ENCODE results near the gene HNRNPUL2. TPM values are rescaled to one million over a fixed set of nuclear protein-coding genes. Genes with fewer than 3 reads are reported as not detected.
"Not testable (repeated sequence)": the region's sequence is repeated elsewhere in the genome, so short reads cannot be mapped to it uniquely, and the experiment has no call there.

HNRNPUL2 gene
- total RNA-seq, 2 experiments from 2014 or later = 8.3 to 59.2 TPM

DNA sequence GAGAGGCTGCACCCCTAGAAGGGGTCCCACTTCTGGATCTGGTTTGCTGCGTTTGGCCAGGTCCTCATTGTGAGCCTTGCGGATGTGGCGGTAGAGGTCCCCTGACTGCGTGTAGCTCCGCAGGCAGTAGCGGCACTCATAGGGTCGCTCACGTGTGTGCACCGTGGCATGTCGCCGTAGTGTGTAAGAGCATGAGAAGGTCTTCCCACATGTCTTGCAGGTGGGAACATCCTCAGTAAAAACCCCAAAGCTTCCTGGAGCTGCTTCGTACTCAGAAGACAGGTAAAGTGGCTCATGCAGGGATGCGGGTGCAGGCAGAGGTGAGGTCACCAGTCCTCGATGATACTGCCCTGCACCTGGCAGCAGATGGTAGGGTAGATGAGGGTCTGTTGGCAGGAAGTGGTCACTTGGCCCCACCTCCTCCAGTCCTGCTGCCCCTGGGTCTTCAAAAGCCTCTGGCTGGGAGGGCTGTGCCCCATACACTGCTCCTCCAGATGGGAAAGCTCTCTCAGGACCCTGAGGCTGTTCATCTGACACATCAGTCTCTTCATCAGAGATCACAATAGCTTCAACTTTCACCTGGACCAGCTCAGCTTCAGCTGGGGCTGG lies 25.0 kb upstream of the HNRNPUL2 start:
- H3K36me3 ChIP-seq (ENCODE audit: insufficient read depth, low read length) = no peaks in the 10 kb centered on the region
- no peaks in the 10 kb centered on the region for H3K79me2 ChIP-seq (ENCODE audit: insufficient read depth, low read depth, low read length)
- no peak overlapping the region for H3K27ac ChIP-seq (ENCODE audit: low read depth, low read length, poor library complexity, severe bottlenecking)
- H3K9me3 ChIP-seq (ENCODE audit: low read length) = no peaks in the 10 kb centered on the region
- intact Hi-C loops (cut with micrococcal nuclease; ENCODE audit: unreplicated experiment) = no loop called here
- ChIA-PET POLR2A (interaction anchor here (1.2 kb wide), 1 partner anchor 9 kb away, joined by 5 read pairs; the partner anchor contains the start of gene POLR2G), CTCF (ENCODE audit: unreplicated experiment) (no interaction called here)
- DNase-seq (ENCODE audit: low spot score) = no peak
- TF ChIP-seq CTCF (conservative IDR thresholded peaks at IDR 0.05; ENCODE audit: low read length) = no peak
- TF ChIP-seq EZH2phosphoT487 (IDR thresholded peaks at IDR 0.05; ENCODE audit: borderline replicate concordance, low read depth, low read length) = no peak
- no peak overlapping the region for H2AFZ ChIP-seq (ENCODE audit: low read length)
- H4K20me1 ChIP-seq (ENCODE audit: insufficient read depth, low read length) = no peaks in the 10 kb centered on the region
- H3K4me1 ChIP-seq (ENCODE audit: insufficient read depth, low read length, poor library complexity, severe bottlenecking) = peaks cover 25% of the 10 kb centered on the region
- H3K4me2 ChIP-seq (ENCODE audit: low read length) = no peak overlapping the region
- BruUV-seq (replicated peaks) = no TSS peak
- no peak overlapping the region for H3K4me3 ChIP-seq (ENCODE audit: low read depth, low read length, poor library complexity, severe bottlenecking)
- no peaks in the 10 kb centered on the region for H3K9me2 ChIP-seq (ENCODE audit: insufficient read depth, low read length)

GRCh38 chr11:62749931-62750330 lies 22.7 kb upstream of the HNRNPUL2 start:
- CTCF ChIA-PET (ENCODE audit: unreplicated experiment); DNase-seq (ENCODE audit: low spot score); BruUV-seq (replicated peaks); H4K20me1 ChIP-seq (ENCODE audit: insufficient read depth, low read length); H3K79me2 ChIP-seq (ENCODE audit: insufficient read depth, low read depth, low read length); H3K4me3 ChIP-seq (ENCODE audit: low read depth, low read length, poor library complexity, severe bottlenecking); H3K36me3 ChIP-seq (ENCODE audit: insufficient read depth, low read length); H2AFZ ChIP-seq (ENCODE audit: low read length); H3K9me2 ChIP-seq (ENCODE audit: insufficient read depth, low read length); H3K27ac ChIP-seq (ENCODE audit: low read depth, low read length, poor library complexity, severe bottlenecking); H3K4me2 ChIP-seq (ENCODE audit: low read length); intact Hi-C loops (cut with micrococcal nuclease; ENCODE audit: unreplicated experiment); H3K9me3 ChIP-seq (ENCODE audit: low read length): not testable (repeated sequence)
- H3K4me1 ChIP-seq (ENCODE audit: insufficient read depth, low read length, poor library complexity, severe bottlenecking) = peaks cover 26% of the 10 kb centered on the region
- POLR2A ChIA-PET = interaction anchor here (0.6 to 0.7 kb wide), 3 partner anchors 47 to 846 kb away, joined by 3 to 4 read pairs (median 3); no protein-coding TSS in a partner anchor

DNA sequence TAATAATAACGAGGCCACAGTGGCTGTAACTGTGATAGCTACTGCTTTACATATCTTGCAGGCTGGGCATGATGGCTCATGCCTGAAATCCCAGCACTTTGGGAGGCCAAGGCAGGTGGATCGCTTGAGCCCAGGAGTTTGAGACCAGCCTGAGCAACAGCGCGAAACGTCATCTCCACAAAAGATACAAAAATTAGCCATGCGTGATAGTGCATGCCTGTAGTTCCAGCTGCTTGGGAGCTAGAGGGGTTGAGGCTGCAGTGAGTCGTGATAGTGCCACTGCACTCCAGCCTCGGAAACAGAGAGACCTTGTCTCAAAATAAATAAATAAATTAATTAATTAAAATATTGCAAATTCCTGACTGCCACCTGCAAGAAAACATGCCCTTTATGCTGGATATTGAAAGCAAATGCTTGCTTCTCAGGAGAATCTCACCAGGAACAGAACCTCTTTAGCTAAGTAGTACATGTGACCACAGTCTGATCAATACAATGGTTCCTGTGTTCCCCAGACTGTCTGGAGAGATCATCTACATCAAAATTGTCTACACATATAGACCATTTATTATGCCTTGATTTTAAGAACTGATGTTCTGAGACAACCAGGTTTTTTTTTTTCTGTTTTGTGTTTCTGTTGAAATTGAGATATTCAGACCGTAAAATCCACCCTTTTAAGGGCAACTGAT lies 20.4 kb upstream of the HNRNPUL2 start:
- ChIA-PET POLR2A (interaction anchor here (1.1 to 2.2 kb wide), 2 partner anchors 14 to 20 kb away, joined by 3 to 9 read pairs; partner anchors contain the start of genes HNRNPUL2 and POLR2G), CTCF (ENCODE audit: unreplicated experiment) (no interaction called here)
- H3K79me2 ChIP-seq (ENCODE audit: insufficient read depth, low read depth, low read length) = no peaks in the 10 kb centered on the region
- no peaks in the 10 kb centered on the region for H3K36me3 ChIP-seq (ENCODE audit: insufficient read depth, low read length)
- H3K9me3 ChIP-seq (ENCODE audit: low read length) = no peaks in the 10 kb centered on the region
- intact Hi-C loops (cut with micrococcal nuclease; ENCODE audit: unreplicated experiment) = no loop called here
- TF ChIP-seq EZH2phosphoT487 (IDR thresholded peaks at IDR 0.05; ENCODE audit: borderline replicate concordance, low read depth, low read length) (no peak), CTCF (conservative IDR thresholded peaks at IDR 0.05; ENCODE audit: low read length) (no peak)
- H3K9me2 ChIP-seq (ENCODE audit: insufficient read depth, low read length) = no peaks in the 10 kb centered on the region
- H4K20me1 ChIP-seq (ENCODE audit: insufficient read depth, low read length) = no peaks in the 10 kb centered on the region
- no peak overlapping the region for H3K4me3 ChIP-seq (ENCODE audit: low read depth, low read length, poor library complexity, severe bottlenecking)
- H3K4me2 ChIP-seq (ENCODE audit: low read length) = peak overlapping the region; percentile 39
- no peak for DNase-seq (ENCODE audit: low spot score)
- no TSS peak for BruUV-seq (replicated peaks)
- no peak overlapping the region for H3K27ac ChIP-seq (ENCODE audit: low read depth, low read length, poor library complexity, severe bottlenecking)
- no peak overlapping the region for H2AFZ ChIP-seq (ENCODE audit: low read length)
- peaks cover 13% of the 10 kb centered on the region for H3K4me1 ChIP-seq (ENCODE audit: insufficient read depth, low read length, poor library complexity, severe bottlenecking)
